CD4-positive, alpha-beta T cell (primary cell): Measurements from ENCODE around the gene SPRR2A. TPM values are rescaled to one million over a fixed set of nuclear protein-coding genes. Genes with fewer than 3 reads are reported as not detected.

Experiments used
- ATAC-seq: fragments of 200-7000 bp; cut with Tn5 transposase; one replicate; pipeline ENCODE4 v1.10.0; 2022; ENCODE audit warnings: mild to moderate bottlenecking; ENCODE audit not compliant: poor library complexity
- CTCF ChIA-PET: fragments of 350-600 bp; sonication (Branson Sonifier 250); formaldehyde crosslinking; loops from one replicate; lab custom pipeline; 2021; ENCODE audit warnings: antibody characterized with exemption, inconsistent platforms; lab: Charles Lee
- POLR2A ChIA-PET: fragments of 350-600 bp; sonication (Branson Sonifier 250); formaldehyde crosslinking; loops from one replicate; lab custom pipeline; 2021; ENCODE audit warnings: antibody characterized with exemption, inconsistent platforms; lab: Charles Lee
- DNase-seq, 14 experiments: peaks; one replicate each; pipeline ENCODE4 v3.0.0-alpha.2; 2013 to 2020; ENCODE audit warnings: mixed read lengths in 2 of 14
- H3K27ac ChIP-seq, 2 donors: one replicate each; pipeline versions ENCODE4 v1.5.1 to v1.7.0; 2013; ENCODE audit warnings: low read length in 2 of 2, low read depth in 1 of 2, mild to moderate bottlenecking in 1 of 2
- H3K27me3 ChIP-seq, 2 experiments: 1 replicate in 1 of 2; 2 replicates in 1 of 2; pipeline versions ENCODE4 v1.6.1 to v1.7.0; 2013; ENCODE audit warnings: low read length in 2 of 2, control low read depth in 1 of 2, mild to moderate bottlenecking in 1 of 2, moderate library complexity in 1 of 2; ENCODE audit not compliant: insufficient read depth in 2 of 2, control insufficient read depth in 1 of 2
- H3K36me3 ChIP-seq: one replicate; pipeline ENCODE4 v1.6.1; 2013; ENCODE audit warnings: low read length, control low read depth; ENCODE audit not compliant: insufficient read depth
- H3K4me1 ChIP-seq: one replicate; pipeline ENCODE4 v1.6.1; 2013; ENCODE audit warnings: low read length, control low read depth; ENCODE audit not compliant: insufficient read depth
- H3K4me3 ChIP-seq: one replicate; pipeline ENCODE4 v1.5.1; 2013; ENCODE audit warnings: mild to moderate bottlenecking, low read length, moderate library complexity
- H3K9me3 ChIP-seq, 2 experiments: 1 replicate in 1 of 2; 2 replicates in 1 of 2; pipeline versions ENCODE4 v1.6.1 to v1.7.0; 2013; ENCODE audit warnings: low read length in 2 of 2, mild to moderate bottlenecking in 2 of 2, control low read depth in 1 of 2, moderate library complexity in 1 of 2; ENCODE audit not compliant: control insufficient read depth in 1 of 2, insufficient read depth in 1 of 2
- H3K27ac Mint-ChIP-seq: one replicate; pipeline ENCODE4 v1.8.0; 2020; ENCODE audit warnings: mixed read lengths
- H3K27me3 Mint-ChIP-seq: one replicate; pipeline ENCODE4 v1.8.0; 2021; ENCODE audit warnings: mixed read lengths
- H3K36me3 Mint-ChIP-seq: one replicate; pipeline ENCODE4 v1.8.0; 2021; ENCODE audit warnings: low read depth, mixed read lengths
- H3K4me1 Mint-ChIP-seq: one replicate; pipeline ENCODE4 v1.8.0; 2021; ENCODE audit warnings: low read depth, mixed read lengths
- H3K4me3 Mint-ChIP-seq: one replicate; pipeline ENCODE4 v1.8.0; 2020; ENCODE audit warnings: mild to moderate bottlenecking, mixed read lengths
- H3K9me3 Mint-ChIP-seq: one replicate; pipeline ENCODE4 v1.8.0; 2020; ENCODE audit warnings: mixed read lengths
- CTCF ChIP-seq: fragments of 200-600 bp; IDR thresholded peaks from one replicate; pipeline ENCODE4 v1.8.0; 2022; ENCODE audit warnings: antibody characterized with exemption, mild to moderate bottlenecking
- intact Hi-C, 2 experiments: fragments of 100-400 bp; cut with DNase I in 1 of 2; cut with micrococcal nuclease in 1 of 2; formaldehyde crosslinking; loops; one replicate each; pipeline versions ENCODE4 v1.15.1 to v1.9.0; 2023 to 2025; cut with DNase I, micrococcal nuclease
- total RNA-seq, 174 experiments: library from RNA in 2 of 174; stranded (reverse) in 2 of 174; gene quantifications; one replicate each; pipeline ENCODE4 v1.2.3 and lab custom pipeline; 2021 to 2026

Gene SPRR2A
- total RNA-seq, 2 experiments from 2014 or later: not detected

- TF ChIP-seq CTCF: no peak
- H3K4me3 Mint-ChIP-seq: no peak overlapping the region
- Histone ChIP-seq H3K27me3 (no peaks in the 10 kb centered on the region), H3K4me1 (no peaks in the 10 kb centered on the region), H3K9me3 (no peaks in the 10 kb centered on the region), H3K27ac (no peak overlapping the region), H3K36me3 (no peaks in the 10 kb centered on the region), H3K4me3 (no peak overlapping the region)
- peaks cover 34% of the 10 kb centered on the region for H3K27me3 Mint-ChIP-seq
- H3K36me3 Mint-ChIP-seq: no peaks in the 10 kb centered on the region
- no peak for DNase-seq
- H3K9me3 Mint-ChIP-seq: no peaks in the 10 kb centered on the region
- H3K27ac Mint-ChIP-seq: no peak overlapping the region
- intact Hi-C loops: no loop called here
- no peak for ATAC-seq
- H3K4me1 Mint-ChIP-seq: no peaks in the 10 kb centered on the region
- ChIA-PET CTCF (no interaction called here), POLR2A (no interaction called here)
Observed at GRCh38 chr1:153028766-153029165, 28.5 kb downstream of the SPRR2A start.

GRCh38 chr1:153025797-153026196 lies 31.5 kb downstream of the SPRR2A start:
- POLR2A ChIA-PET: no interaction called here
- H3K27ac Mint-ChIP-seq: no peak overlapping the region
- no peaks in the 10 kb centered on the region for H3K27me3 ChIP-seq
- H3K36me3 Mint-ChIP-seq: no peaks in the 10 kb centered on the region
- TF ChIP-seq CTCF: no peak
- intact Hi-C loops: no loop called here
- H3K4me3 ChIP-seq: no peak overlapping the region
- H3K4me1 ChIP-seq: no peaks in the 10 kb centered on the region
- H3K4me1 Mint-ChIP-seq: no peaks in the 10 kb centered on the region
- H3K27me3 Mint-ChIP-seq: peaks cover 53% of the 10 kb centered on the region
- no peaks in the 10 kb centered on the region for H3K9me3 ChIP-seq
- CTCF ChIA-PET: no interaction called here
- no peaks in the 10 kb centered on the region for H3K9me3 Mint-ChIP-seq
- DNase-seq (no peak), ATAC-seq (no peak)
- H3K27ac ChIP-seq: no peak overlapping the region
- H3K4me3 Mint-ChIP-seq: no peak overlapping the region
- H3K36me3 ChIP-seq: no peaks in the 10 kb centered on the region

GRCh38 chr1:153024413-153024812 lies 32.9 kb downstream of the SPRR2A start:
- no peaks in the 10 kb centered on the region for H3K9me3 ChIP-seq
- ChIA-PET CTCF (no interaction called here), POLR2A (no interaction called here)
- intact Hi-C loops: no loop called here
- no peak overlapping the region for H3K27ac ChIP-seq
- H3K36me3 ChIP-seq: no peaks in the 10 kb centered on the region
- H3K27me3 Mint-ChIP-seq: peaks cover 64% of the 10 kb centered on the region
- H3K4me1 Mint-ChIP-seq: no peaks in the 10 kb centered on the region
- DNase-seq (no peak), ATAC-seq (no peak)
- H3K4me3 Mint-ChIP-seq: no peak overlapping the region
- no peak overlapping the region for H3K27ac Mint-ChIP-seq
- H3K4me3 ChIP-seq: no peak overlapping the region
- no peaks in the 10 kb centered on the region for H3K4me1 ChIP-seq
- no peaks in the 10 kb centered on the region for H3K36me3 Mint-ChIP-seq
- TF ChIP-seq CTCF: no peak
- no peaks in the 10 kb centered on the region for H3K27me3 ChIP-seq
- peaks cover 3% of the 10 kb centered on the region for H3K9me3 Mint-ChIP-seq
